OCI-LY7 (cell line): ENCODE data around the gene PGAP6. TPM values are rescaled to one million over a fixed set of nuclear protein-coding genes. Genes with fewer than 3 reads are reported as not detected.
A peak's percentile ranks its signal among the peaks of the same experiment; 100 is the strongest.

ENCODE experiments used
- BruUV-seq: library from RNA; stranded (reverse); fragments of 400-500 nt; replicated peaks from 2 replicates; lab custom pipeline; 2021; lab: Mats Ljungman, UMichigan
- CTCF ChIA-PET: fragments of 300-600 bp; sonication (Branson Sonifier 250); formaldehyde crosslinking; loops from one replicate; lab custom pipeline; 2022; ENCODE audit warnings: antibody characterized with exemption; ENCODE audit not compliant: unreplicated experiment; lab: Charles Lee
- POLR2A ChIA-PET: fragments of 300-600 bp; sonication (Branson Sonifier 250); formaldehyde crosslinking; loops from one replicate; lab custom pipeline; 2022; ENCODE audit warnings: antibody characterized with exemption; lab: Charles Lee
- DNase-seq: peaks from one replicate; pipeline ENCODE4 v3.0.0-alpha.2; 2015; ENCODE audit warnings: low spot score
- H2AFZ ChIP-seq: fragments of 200-600 bp; sonication (generic), shearing (Covaris generic); 2 replicates; pipeline ENCODE4 v1.6.1; 2014; ENCODE audit warnings: mild to moderate bottlenecking, antibody characterized with exemption, low read length, moderate library complexity
- H3K27ac ChIP-seq: fragments of 200-600 bp; sonication (generic); 2 replicates; pipeline ENCODE4 v1.5.1; 2014; ENCODE audit warnings: mixed run types, low read depth, mild to moderate bottlenecking, moderate library complexity, low read length, inconsistent platforms; ENCODE audit not compliant: poor library complexity, severe bottlenecking
- H3K36me3 ChIP-seq: fragments of 200-600 bp; sonication (generic); 2 replicates; pipeline ENCODE4 v1.6.1; 2014; ENCODE audit warnings: mild to moderate bottlenecking, antibody characterized with exemption, low read length, moderate library complexity, mixed read lengths; ENCODE audit not compliant: insufficient read depth
- H3K4me1 ChIP-seq: fragments of 200-600 bp; sonication (generic); 2 replicates; pipeline ENCODE4 v1.5.1; 2014; ENCODE audit warnings: mild to moderate bottlenecking, low read length; ENCODE audit not compliant: insufficient read depth, poor library complexity, severe bottlenecking
- H3K4me2 ChIP-seq: fragments of 200-600 bp; sonication (generic); 2 replicates; pipeline ENCODE4 v1.6.1; 2014; ENCODE audit warnings: mild to moderate bottlenecking, low read length
- H3K4me3 ChIP-seq: fragments of 200-600 bp; sonication (generic); 2 replicates; pipeline ENCODE4 v1.5.1; 2014; ENCODE audit warnings: mild to moderate bottlenecking, low read depth, low read length; ENCODE audit not compliant: poor library complexity, severe bottlenecking
- H3K79me2 ChIP-seq: fragments of 200-600 bp; sonication (generic); 2 replicates; pipeline ENCODE4 v1.6.1; 2016; ENCODE audit warnings: low read depth, mild to moderate bottlenecking, low read length, moderate library complexity, mixed read lengths; ENCODE audit not compliant: insufficient read depth
- H3K9me2 ChIP-seq: fragments of 200-600 bp; sonication (generic); 2 replicates; pipeline ENCODE4 v1.6.1; 2016; ENCODE audit warnings: mild to moderate bottlenecking, low read length, mixed read lengths; ENCODE audit not compliant: insufficient read depth
- H3K9me3 ChIP-seq: fragments of 200-600 bp; sonication (generic); 2 replicates; pipeline ENCODE4 v1.6.1; 2014; ENCODE audit warnings: mild to moderate bottlenecking, mixed run types, low read length, mixed read lengths
- H4K20me1 ChIP-seq: fragments of 200-600 bp; sonication (generic); 2 replicates; pipeline ENCODE4 v1.6.1; 2014; ENCODE audit warnings: mild to moderate bottlenecking, antibody characterized with exemption, low read length, moderate library complexity, mixed read lengths; ENCODE audit not compliant: insufficient read depth
- EZH2phosphoT487 ChIP-seq: fragments of 200-600 bp; sonication (generic); IDR thresholded peaks from 2 replicates; pipeline ENCODE4 v1.6.1; 2018; ENCODE audit warnings: low read depth, borderline replicate concordance, mild to moderate bottlenecking, mixed run types, antibody characterized with exemption, low read length, moderate library complexity, mixed read lengths
- intact Hi-C: fragments of 100-400 bp; cut with micrococcal nuclease; formaldehyde crosslinking; loops from one replicate; pipeline ENCODE4 v1.10.0; 2022; ENCODE audit not compliant: unreplicated experiment
- total RNA-seq, 2 experiments: library from RNA; depleted of rRNA in 1 of 2; stranded (reverse); fragments of >200 nt in 1 of 2; shearing (Covaris generic) in 1 of 2; gene quantifications; 2 replicates each; pipeline ENCODE4 v1.2.3, GENCODE V29; 2014 to 2022
- TF ChIP-seq, protein P1 (sequence below): fragments of 200-600 bp; sonication (generic); conservative IDR thresholded peaks from 2 replicates; pipeline ENCODE4 v1.5.1; 2014; ENCODE audit warnings: mild to moderate bottlenecking, antibody characterized with exemption, low read length, moderate library complexity, mixed read lengths

The PGAP6 gene
- total RNA-seq, 2 experiments from 2014 or later: 41.2 to 50.6 TPM

DNA sequence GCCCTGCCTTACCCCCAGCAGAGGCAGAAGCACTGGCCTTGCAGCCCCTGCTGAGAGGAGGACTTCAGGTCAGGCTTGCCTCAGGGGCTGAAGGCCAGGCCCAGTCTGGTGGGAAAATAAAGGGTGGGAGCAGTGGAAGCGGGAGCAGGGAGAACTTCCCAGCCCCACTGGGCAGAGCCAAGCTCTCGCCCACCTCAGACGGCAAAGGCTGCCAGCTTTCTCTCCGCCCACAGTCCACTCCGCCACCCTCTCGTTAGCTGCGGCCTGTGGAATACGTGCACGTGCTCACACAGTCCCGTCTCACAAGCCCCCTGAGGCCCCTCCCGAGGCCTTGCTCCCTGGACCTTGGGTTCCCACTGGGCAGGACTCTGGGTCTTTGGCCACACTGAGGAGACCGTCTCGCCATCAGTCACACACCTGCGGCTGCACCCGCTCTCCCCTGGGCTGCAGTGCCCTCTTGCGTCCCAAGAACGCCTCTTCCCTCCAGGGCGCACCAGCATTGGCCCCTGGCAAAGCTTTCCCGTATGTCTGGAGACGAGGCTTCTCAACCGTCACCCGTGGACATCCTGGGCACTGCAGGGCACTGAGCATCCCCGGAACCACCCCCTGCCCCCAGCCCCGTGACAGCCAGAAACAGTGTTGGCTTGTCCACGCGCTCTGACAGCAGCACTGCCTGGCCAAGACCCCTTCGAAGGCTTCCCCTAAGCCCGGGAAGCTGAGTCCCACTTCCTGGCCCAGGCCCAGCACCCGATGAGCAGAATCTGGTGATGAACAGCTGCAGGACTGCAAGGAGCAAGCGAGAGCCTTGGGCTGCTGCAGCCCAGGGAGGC is 19.7 kb downstream of the PGAP6 start:
- no peak overlapping the region for H2AFZ ChIP-seq
- ChIA-PET CTCF (interaction anchor here (1.0 kb wide), 1 partner anchor 9 kb away, joined by 3 read pairs; no protein-coding TSS in a partner anchor), POLR2A (interaction anchor here (0.6 kb wide), 1 partner anchor 141 kb away, joined by 4 read pairs; no protein-coding TSS in a partner anchor)
- H3K36me3 ChIP-seq: peaks cover 6% of the 10 kb centered on the region; the same call in 1 of the 2 replicates
- H3K4me2 ChIP-seq: peak overlapping the region; percentile 17; the same call in 1 of the 2 replicates
- no peak for TF ChIP-seq EZH2phosphoT487
- TF ChIP-seq, protein P1, sequence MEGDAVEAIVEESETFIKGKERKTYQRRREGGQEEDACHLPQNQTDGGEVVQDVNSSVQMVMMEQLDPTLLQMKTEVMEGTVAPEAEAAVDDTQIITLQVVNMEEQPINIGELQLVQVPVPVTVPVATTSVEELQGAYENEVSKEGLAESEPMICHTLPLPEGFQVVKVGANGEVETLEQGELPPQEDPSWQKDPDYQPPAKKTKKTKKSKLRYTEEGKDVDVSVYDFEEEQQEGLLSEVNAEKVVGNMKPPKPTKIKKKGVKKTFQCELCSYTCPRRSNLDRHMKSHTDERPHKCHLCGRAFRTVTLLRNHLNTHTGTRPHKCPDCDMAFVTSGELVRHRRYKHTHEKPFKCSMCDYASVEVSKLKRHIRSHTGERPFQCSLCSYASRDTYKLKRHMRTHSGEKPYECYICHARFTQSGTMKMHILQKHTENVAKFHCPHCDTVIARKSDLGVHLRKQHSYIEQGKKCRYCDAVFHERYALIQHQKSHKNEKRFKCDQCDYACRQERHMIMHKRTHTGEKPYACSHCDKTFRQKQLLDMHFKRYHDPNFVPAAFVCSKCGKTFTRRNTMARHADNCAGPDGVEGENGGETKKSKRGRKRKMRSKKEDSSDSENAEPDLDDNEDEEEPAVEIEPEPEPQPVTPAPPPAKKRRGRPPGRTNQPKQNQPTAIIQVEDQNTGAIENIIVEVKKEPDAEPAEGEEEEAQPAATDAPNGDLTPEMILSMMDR: peak; percentile 85
- H3K4me3 ChIP-seq: no peak overlapping the region
- H3K4me1 ChIP-seq: no peaks in the 10 kb centered on the region
- no peaks in the 10 kb centered on the region for H3K9me3 ChIP-seq
- H3K9me2 ChIP-seq: no peaks in the 10 kb centered on the region
- H3K27ac ChIP-seq: no peak overlapping the region
- no TSS peak for BruUV-seq
- H3K79me2 ChIP-seq: no peaks in the 10 kb centered on the region
- intact Hi-C loops: loop anchor here (1.0 kb wide), 1 partner anchor 255 kb away; no protein-coding TSS in a partner anchor
- peak; percentile 83 for DNase-seq
- no peaks in the 10 kb centered on the region for H4K20me1 ChIP-seq

DNA sequence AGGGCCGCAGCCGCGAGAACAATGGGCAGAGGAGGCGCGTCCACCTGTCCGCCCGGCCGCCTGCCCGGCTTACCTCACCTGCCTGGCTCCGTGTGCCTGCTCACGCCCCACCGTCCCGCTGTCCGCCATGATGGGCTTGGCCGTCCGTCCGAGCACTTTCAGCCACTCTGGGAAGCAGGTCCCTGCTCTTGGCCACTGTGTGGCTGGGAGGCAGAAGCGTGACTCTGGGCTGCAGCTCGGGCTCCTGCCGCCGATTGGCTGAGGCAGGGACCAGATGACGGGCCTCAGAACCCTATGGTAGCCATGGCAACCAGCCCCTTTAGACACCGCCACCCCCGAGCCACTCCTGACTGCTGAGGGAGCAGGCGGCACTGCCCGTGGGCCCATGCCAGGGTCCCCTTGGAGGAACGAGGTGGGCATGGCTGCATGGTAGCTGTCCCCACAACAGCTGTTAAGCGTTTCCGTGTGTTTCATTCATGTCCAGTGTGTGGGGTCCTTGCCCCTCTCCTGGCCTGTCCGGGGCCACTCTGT is 20.4 kb downstream of the PGAP6 start:
- Histone ChIP-seq H3K9me2 (no peaks in the 10 kb centered on the region), H3K9me3 (no peaks in the 10 kb centered on the region), H3K4me2 (no peak overlapping the region), H4K20me1 (no peaks in the 10 kb centered on the region), H3K4me1 (no peaks in the 10 kb centered on the region), H3K27ac (no peak overlapping the region), H2AFZ (no peak overlapping the region), H3K4me3 (no peak overlapping the region), H3K36me3 (peaks cover under 1% of the 10 kb centered on the region; the same call in 1 of the 2 replicates), H3K79me2 (no peaks in the 10 kb centered on the region)
- ChIA-PET CTCF (no interaction called here), POLR2A (interaction anchor here (0.6 kb wide), 1 partner anchor 141 kb away, joined by 4 read pairs; no protein-coding TSS in a partner anchor)
- intact Hi-C loops: no loop called here
- BruUV-seq: no TSS peak
- TF ChIP-seq, protein P1: no peak
- no peak for TF ChIP-seq EZH2phosphoT487
- no peak for DNase-seq
